HPDE6-E6E7 (cell line): Measurements from ENCODE around the gene PREP.
"Not testable (repeated sequence)": the region's sequence is repeated elsewhere in the genome, so short reads cannot be mapped to it uniquely, and the experiment has no call there.

ENCODE experiments used
- DNase-seq: peaks from one replicate; pipeline ENCODE4 v3.0.0; 2011; ENCODE audit warnings: missing footprints; ENCODE audit errors: extremely low spot score

Gene PREP

GRCh38 chr6:105345506-105345905 is 57.4 kb downstream of the PREP start:
- no peak for DNase-seq

GRCh38 chr6:105344881-105345370 is 58.0 kb downstream of the PREP start:
- no peak for DNase-seq

- not testable (repeated sequence) for DNase-seq
Measured at GRCh38 chr6:105338350-105338983, 64.4 kb downstream of the PREP start.

GRCh38 chr6:105336986-105337385 is 65.9 kb downstream of the PREP start:
- DNase-seq = no peak

- no peak for DNase-seq
Measured at GRCh38 chr6:105332576-105332975, 70.3 kb downstream of the PREP start.

- no peak for DNase-seq
Measured at GRCh38 chr6:105331927-105332326, 71.0 kb downstream of the PREP start.

GRCh38 chr6:105330913-105331312 is 72.0 kb downstream of the PREP start:
- DNase-seq = no peak

GRCh38 chr6:105330364-105330763 is 72.5 kb downstream of the PREP start:
- no peak for DNase-seq

GRCh38 chr6:105326833-105327770 is 75.8 kb downstream of the PREP start:
- no peak for DNase-seq

- no peak for DNase-seq
Measured at GRCh38 chr6:105326216-105326615, 76.7 kb downstream of the PREP start.

GRCh38 chr6:105324386-105324950 is 78.4 kb downstream of the PREP start:
- DNase-seq = no peak

- no peak for DNase-seq
Measured at GRCh38 chr6:105322499-105323225, 80.2 kb downstream of the PREP start.

GRCh38 chr6:105321728-105322127 is 81.2 kb downstream of the PREP start:
- no peak for DNase-seq

- DNase-seq = no peak
Measured at GRCh38 chr6:105321207-105321606, 81.7 kb downstream of the PREP start.

GRCh38 chr6:105320765-105321164 is 82.1 kb downstream of the PREP start:
- no peak for DNase-seq

GRCh38 chr6:105320271-105320670 is 82.6 kb downstream of the PREP start:
- DNase-seq = no peak

GRCh38 chr6:105319331-105319730 is 83.6 kb downstream of the PREP start:
- no peak for DNase-seq

- peak; percentile 72 for DNase-seq
Measured at GRCh38 chr6:105318660-105319059, 84.2 kb downstream of the PREP start.

GRCh38 chr6:105317607-105318533 is 85.0 kb downstream of the PREP start:
- no peak for DNase-seq

- no peak for DNase-seq
Measured at GRCh38 chr6:105313211-105313610, 89.7 kb downstream of the PREP start.

GRCh38 chr6:105310947-105311346 is 91.9 kb downstream of the PREP start:
- no peak for DNase-seq
